ENCODE results near the gene RANBP9. TPM values are rescaled to one million over a fixed set of nuclear protein-coding genes. Genes with fewer than 3 reads are reported as not detected.

RANBP9 gene
- total and polyA plus RNA-seq, 2 donors (not counting 3 experiments of a cell fraction or from before 2014, with no cell fraction given) = 15.1 to 40.2 TPM

DNA sequence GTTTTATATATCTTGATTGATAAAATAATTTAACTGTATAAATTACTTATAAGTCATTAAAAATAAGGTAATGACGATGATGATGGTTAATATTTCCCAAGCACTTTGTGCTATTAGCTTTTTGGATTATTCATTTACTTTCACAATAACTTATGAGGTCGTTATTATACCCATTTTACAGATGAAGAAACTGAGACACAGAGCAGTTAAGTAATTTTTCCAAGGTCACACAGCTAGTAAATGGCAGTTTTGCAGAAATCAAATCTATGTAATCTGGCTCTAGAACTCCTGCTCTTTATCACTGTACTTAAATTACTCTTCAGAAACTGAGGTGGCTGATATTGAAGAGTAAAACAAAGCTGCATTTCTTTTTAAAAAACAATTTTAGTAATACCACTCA is 78.3 kb downstream of the RANBP9 start:
- peaks cover 13% of the 10 kb centered on the region for H3K4me1 ChIP-seq (ENCODE audit: control insufficient read depth, extremely low read depth, insufficient read depth, low read length)
- no peak overlapping the region for H3K9ac ChIP-seq (replicated peaks; ENCODE audit: extremely low read depth, insufficient read depth, low read length)
- dilution Hi-C loops (cut with MboI; ENCODE audit: extremely low pct_ligation_motif_present, low sequenced_read_pairs) = no loop called here
- BruUV-seq (replicated peaks) = no TSS peak
- H3K4me3 ChIP-seq (replicated peaks in 1 of 3; ENCODE audit: insufficient read depth in 1 of 3, low read depth in 1 of 3, low read length in 3 of 3) = no peak overlapping the region
- H3K9me1 ChIP-seq (replicated peaks; ENCODE audit: control insufficient read depth, extremely low read depth, insufficient read depth, low read length) = no peaks in the 10 kb centered on the region
- no peaks in the 10 kb centered on the region for H3K9me3 ChIP-seq (replicated peaks; ENCODE audit: control insufficient read depth, insufficient read depth, low read length)
- intact Hi-C loops (cut with micrococcal nuclease) = no loop called here
- H3K36me3 ChIP-seq (ENCODE audit: control insufficient read depth in 2 of 2, extremely low read depth in 1 of 2, insufficient read depth in 2 of 2, low read length in 2 of 2) = peaks cover 0 to 12% of the 10 kb centered on the region in 2 experiments
- no peak for DNase-seq (ENCODE audit: low read depth, low spot score)
- H4K20me1 ChIP-seq (replicated peaks; ENCODE audit: control insufficient read depth, extremely low read depth, insufficient read depth, low read length) = no peaks in the 10 kb centered on the region
- H3K27ac ChIP-seq (ENCODE audit: insufficient read depth, low read depth, low read length) = no peak overlapping the region
- no peaks in the 10 kb centered on the region for H3K79me2 ChIP-seq (ENCODE audit: control insufficient read depth, insufficient read depth, low read length)
- CTCF ChIA-PET = interaction anchor here (0.8 to 2.5 kb wide), 5 partner anchors 9 to 78 kb away, joined by 3 to 8 read pairs (median 4); partner anchors contain the start of genes NOL7 and RANBP9
- TF ChIP-seq FOS (IDR thresholded peaks at IDR 0.05; ENCODE audit: borderline replicate concordance, insufficient read depth, low read length) = no peak
- H3K4me2 ChIP-seq (ENCODE audit: insufficient read depth, low read length) = no peak overlapping the region
- FAIRE-seq = no peak
- no peak overlapping the region for H2AFZ ChIP-seq (ENCODE audit: low read depth, low read length)
- POLR2A ChIA-PET = no interaction called here
- H3K27me3 ChIP-seq (ENCODE audit: control insufficient read depth in 2 of 2, insufficient read depth in 2 of 2, low read length in 2 of 2) = no peaks in the 10 kb centered on the region

DNA sequence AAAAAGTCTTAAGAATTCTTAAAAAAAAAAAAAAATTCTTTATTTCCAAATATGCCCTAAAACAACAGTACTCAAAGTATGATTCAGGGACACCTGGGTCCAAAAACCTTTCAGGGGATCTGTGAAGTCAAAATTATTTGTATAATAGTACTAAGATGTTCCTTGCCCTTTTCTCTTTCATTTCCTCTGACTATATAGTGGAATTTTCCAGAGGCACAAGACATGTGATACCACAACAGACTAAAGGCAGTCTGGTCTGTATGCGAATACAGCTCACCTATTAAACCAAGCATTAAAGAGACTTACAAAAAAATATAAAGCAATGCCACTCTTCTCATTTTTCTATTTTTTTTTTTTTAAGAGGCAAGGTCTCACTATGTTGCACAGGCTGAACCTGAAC is 81.1 kb downstream of the RANBP9 start:
- dilution Hi-C loops (cut with MboI; ENCODE audit: extremely low pct_ligation_motif_present, low sequenced_read_pairs) = no loop called here
- DNase-seq (ENCODE audit: low read depth, low spot score) (no peak), FAIRE-seq (no peak)
- CTCF ChIA-PET = interaction anchor here (1.0 to 1.5 kb wide), 2 partner anchors 15 to 47 kb away, joined by 3 to 4 read pairs; partner anchors contain the start of gene NOL7
- no peak overlapping the region for H3K4me2 ChIP-seq (ENCODE audit: insufficient read depth, low read length)
- H3K4me3 ChIP-seq (replicated peaks in 1 of 3; ENCODE audit: insufficient read depth in 1 of 3, low read depth in 1 of 3, low read length in 3 of 3) = no peak overlapping the region
- POLR2A ChIA-PET = no interaction called here
- no peaks in the 10 kb centered on the region for H3K9me1 ChIP-seq (replicated peaks; ENCODE audit: control insufficient read depth, extremely low read depth, insufficient read depth, low read length)
- no TSS peak for BruUV-seq (replicated peaks)
- no peaks in the 10 kb centered on the region for H3K79me2 ChIP-seq (ENCODE audit: control insufficient read depth, insufficient read depth, low read length)
- intact Hi-C loops (cut with micrococcal nuclease) = no loop called here
- TF ChIP-seq MYC (IDR thresholded peaks at IDR 0.05; ENCODE audit: low read depth, low read length) (no peak), POLR2A (IDR thresholded peaks at IDR 0.05; ENCODE audit: low read depth, low read length) (no peak), GATA2 (IDR thresholded peaks at IDR 0.05; ENCODE audit: insufficient read depth, insufficient read length, low read depth, low read length) (no peak), POLR2AphosphoS5 (IDR thresholded peaks at IDR 0.05; ENCODE audit: insufficient read depth, low read depth, low read length) (no peak), FOS (IDR thresholded peaks at IDR 0.05; ENCODE audit: borderline replicate concordance, insufficient read depth, low read length) (no peak), EZH2 (IDR thresholded peaks at IDR 0.05; ENCODE audit: borderline replicate concordance, low read depth, low read length, severe bottlenecking) (no peak), JUN (IDR thresholded peaks at IDR 0.05; ENCODE audit: borderline replicate concordance, insufficient read depth, insufficient read length, low read depth) (no peak)
- TF ChIP-seq, protein P1, sequence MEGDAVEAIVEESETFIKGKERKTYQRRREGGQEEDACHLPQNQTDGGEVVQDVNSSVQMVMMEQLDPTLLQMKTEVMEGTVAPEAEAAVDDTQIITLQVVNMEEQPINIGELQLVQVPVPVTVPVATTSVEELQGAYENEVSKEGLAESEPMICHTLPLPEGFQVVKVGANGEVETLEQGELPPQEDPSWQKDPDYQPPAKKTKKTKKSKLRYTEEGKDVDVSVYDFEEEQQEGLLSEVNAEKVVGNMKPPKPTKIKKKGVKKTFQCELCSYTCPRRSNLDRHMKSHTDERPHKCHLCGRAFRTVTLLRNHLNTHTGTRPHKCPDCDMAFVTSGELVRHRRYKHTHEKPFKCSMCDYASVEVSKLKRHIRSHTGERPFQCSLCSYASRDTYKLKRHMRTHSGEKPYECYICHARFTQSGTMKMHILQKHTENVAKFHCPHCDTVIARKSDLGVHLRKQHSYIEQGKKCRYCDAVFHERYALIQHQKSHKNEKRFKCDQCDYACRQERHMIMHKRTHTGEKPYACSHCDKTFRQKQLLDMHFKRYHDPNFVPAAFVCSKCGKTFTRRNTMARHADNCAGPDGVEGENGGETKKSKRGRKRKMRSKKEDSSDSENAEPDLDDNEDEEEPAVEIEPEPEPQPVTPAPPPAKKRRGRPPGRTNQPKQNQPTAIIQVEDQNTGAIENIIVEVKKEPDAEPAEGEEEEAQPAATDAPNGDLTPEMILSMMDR (IDR thresholded peaks at IDR 0.05; ENCODE audit: extremely low read depth in 1 of 2, insufficient read depth in 1 of 2, low read depth in 1 of 2, low read length in 2 of 2) = no peak
- TF ChIP-seq, protein P2, sequence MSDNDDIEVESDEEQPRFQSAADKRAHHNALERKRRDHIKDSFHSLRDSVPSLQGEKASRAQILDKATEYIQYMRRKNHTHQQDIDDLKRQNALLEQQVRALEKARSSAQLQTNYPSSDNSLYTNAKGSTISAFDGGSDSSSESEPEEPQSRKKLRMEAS (IDR thresholded peaks at IDR 0.05; ENCODE audit: insufficient read depth, insufficient read length) = no peak
- H3K9me3 ChIP-seq (replicated peaks; ENCODE audit: control insufficient read depth, insufficient read depth, low read length) = no peaks in the 10 kb centered on the region
- H2AFZ ChIP-seq (ENCODE audit: low read depth, low read length) = no peak overlapping the region
- H3K9ac ChIP-seq (replicated peaks; ENCODE audit: extremely low read depth, insufficient read depth, low read length) = no peak overlapping the region
- H3K36me3 ChIP-seq (ENCODE audit: control insufficient read depth in 2 of 2, extremely low read depth in 1 of 2, insufficient read depth in 2 of 2, low read length in 2 of 2) = peaks cover 3 to 9% of the 10 kb centered on the region in 2 experiments
- H3K27me3 ChIP-seq (ENCODE audit: control insufficient read depth in 2 of 2, insufficient read depth in 2 of 2, low read length in 2 of 2) = no peaks in the 10 kb centered on the region
- no peaks in the 10 kb centered on the region for H4K20me1 ChIP-seq (replicated peaks; ENCODE audit: control insufficient read depth, extremely low read depth, insufficient read depth, low read length)
- no peaks in the 10 kb centered on the region for H3K4me1 ChIP-seq (ENCODE audit: control insufficient read depth, extremely low read depth, insufficient read depth, low read length)
- no peak overlapping the region for H3K27ac ChIP-seq (ENCODE audit: insufficient read depth, low read depth, low read length)

Data from endothelial cell of umbilical vein (primary cell).